ENCODE measurements around the gene ACOT11. TPM values are rescaled to one million over a fixed set of nuclear protein-coding genes. Genes with fewer than 3 reads are reported as not detected.

Gene ACOT11
- total and polyA plus RNA-seq, 2 of the 13 experiments (the other 11 are each of a cell fraction or from before 2014, with no cell fraction given): 2.6 to 3.3 TPM

- Histone ChIP-seq H3K4me3 (replicated peaks in 1 of 3; ENCODE audit: insufficient read depth in 1 of 3, low read depth in 2 of 3, low read length in 3 of 3) (no peak overlapping the region), H2AFZ (ENCODE audit: low read length) (no peak overlapping the region), H3K79me2 (ENCODE audit: insufficient read depth, low read length) (no peaks in the 10 kb centered on the region), H3K27me3 (ENCODE audit: control insufficient read depth in 1 of 2, insufficient read depth in 2 of 2, low read length in 2 of 2) (no peaks in the 10 kb centered on the region), H3K27ac (ENCODE audit: extremely low read length, insufficient read depth, low read length) (no peak overlapping the region), H3K9me3 (ENCODE audit: low read length) (no peaks in the 10 kb centered on the region; the same call in 1 of the 2 replicates), H3K9ac (ENCODE audit: insufficient read depth, low read depth, low read length) (no peak overlapping the region), H3K4me1 (ENCODE audit: insufficient read depth, low read length) (peaks cover 29% of the 10 kb centered on the region), H3K36me3 (replicated peaks in 1 of 2; ENCODE audit: control insufficient read depth in 1 of 2, insufficient read depth in 2 of 2, low read length in 2 of 2) (no peaks in the 10 kb centered on the region), H3K4me2 (ENCODE audit: low read depth, low read length) (no peak overlapping the region), H4K20me1 (ENCODE audit: insufficient read depth, low read length) (no peaks in the 10 kb centered on the region)
- peak; percentile 29 for ATAC-seq
- no peak for DNase-seq (ENCODE audit: low spot score)
- no peak for FAIRE-seq
- in situ Hi-C loops (cut with HindIII; ENCODE audit: extremely low pct_ligation_motif_present, low pct_unique_long_range_greater_than_20kb) (no loop called here), intact Hi-C loops (cut with micrococcal nuclease; ENCODE audit: unreplicated experiment) (no loop called here)
- ChIA-PET CTCF (ENCODE audit: low intra/inter-chr PET ratio, low total read pairs) (no interaction called here), POLR2A (no interaction called here)
- BruUV-seq (replicated peaks): no TSS peak
- WGBS (ENCODE audit: low lambda C conversion rate): 93% methylated on average over 3 of the region's 3 CpGs
- TF ChIP-seq ZBTB14 (CRISPR knock-in tag; IDR thresholded peaks at IDR 0.05): no peak
- no peak for TF ChIP-seq ARID3A (IDR thresholded peaks at IDR 0.05; ENCODE audit: low read depth, low read length)
- TF ChIP-seq ZNF343 (CRISPR knock-in tag; IDR thresholded peaks at IDR 0.05): no peak
- TF ChIP-seq ZNF660 (CRISPR knock-in tag; IDR thresholded peaks at IDR 0.05; ENCODE audit: borderline replicate concordance, low read depth): no peak
- TF ChIP-seq CERS6 (CRISPR knock-in tag; IDR thresholded peaks at IDR 0.05): no peak
- TF ChIP-seq ZNF574 (CRISPR knock-in tag; IDR thresholded peaks at IDR 0.05): no peak
- TF ChIP-seq RBM22 (optimal IDR thresholded peaks at IDR 0.05; ENCODE audit: low read length): no peak
- TF ChIP-seq ZNF614 (CRISPR knock-in tag; IDR thresholded peaks at IDR 0.05; ENCODE audit: borderline replicate concordance): no peak
- TF ChIP-seq KDM1A (CRISPR knock-in tag; IDR thresholded peaks at IDR 0.05): no peak
- TF ChIP-seq HNF1A (IDR thresholded peaks at IDR 0.05; ENCODE audit: low read depth): no peak
- no peak for TF ChIP-seq HNF1A (CRISPR knock-in tag; IDR thresholded peaks at IDR 0.05; ENCODE audit: borderline replicate concordance)
- no peak for TF ChIP-seq TEF (CRISPR knock-in tag; IDR thresholded peaks at IDR 0.05)
- TF ChIP-seq SP1 (IDR thresholded peaks at IDR 0.05): no peak
- TF ChIP-seq SP1 (CRISPR knock-in tag; IDR thresholded peaks at IDR 0.05): no peak
These were observed 11.8 kb downstream of the ACOT11 start for GRCh38 chr1:54559771-54560231.

All from HepG2 (cell line).